SK-MEL-5 (cell line): ENCODE data around the gene CORO1C. TPM values are rescaled to one million over a fixed set of nuclear protein-coding genes. Genes with fewer than 3 reads are reported as not detected.

Experiments
- DNase-seq: peaks from one replicate; pipeline ENCODE4 v3.0.0-alpha.2; 2016; ENCODE audit warnings: low read depth, low spot score
- in situ Hi-C: cut with HindIII; loops from 2 replicates; pipeline ENCODE4 v1.10.0; 2016; ENCODE audit warnings: low sequenced_read_pairs, high pct_unique_total_duplicates, low pct_unique_long_range_greater_than_20kb
- small RNA-seq, 2 experiments: library from RNA; depleted of rRNA; stranded (forward); fragments of <200 nt; gene quantifications; one replicate each; pipeline ENCODE3, GENCODE V24; 2014
- total RNA-seq: library from RNA; depleted of rRNA; stranded (reverse); fragments of >200 nt; shearing (Covaris generic); gene quantifications from 2 replicates; pipeline ENCODE4 v1.2.3, GENCODE V29; 2014; rRNA removed

CORO1C gene
- total RNA-seq, 1 experiment from 2014 or later, result 156 TPM

- DNase-seq, result no peak
- in situ Hi-C loops, result no loop called here
Observed at GRCh38 chr12:108595711-108596647, 135.3 kb downstream of the CORO1C start.

Small RNA genes within 50 kb of the gene (small RNA-seq; reads per million reads assigned to genes)
- gene AC087893.2 (0 reads per million in 2 experiments), gene RF00019 (0 reads per million in 2 experiments), gene RF00561 (0 reads per million in 2 experiments), gene RNU7-169P (0 reads per million in 2 experiments)

Other genes with a start within 250 kb of the CORO1C start
- gene FICD, start 216.2 kb downstream of the CORO1C start, total RNA-seq, result 6.1 and 7.4 TPM in 2 replicates
- 66.3 and 84.2 TPM in 2 replicates for gene SART3, start 170.3 kb downstream of the CORO1C start, total RNA-seq
- 162 and 163 TPM in 2 replicates for gene ISCU, start 168.9 kb downstream of the CORO1C start, total RNA-seq
- not detected in 2 replicates for gene TMEM119, start 133.4 kb downstream of the CORO1C start, total RNA-seq
- gene SELPLG, start 97.6 kb downstream of the CORO1C start, total RNA-seq, result 0.50 and 0.80 TPM in 2 replicates
- gene SSH1, start 126.1 kb upstream of the CORO1C start, total RNA-seq, result 51.8 and 52.6 TPM in 2 replicates
- not detected in 2 replicates for gene DAO, start 148.6 kb upstream of the CORO1C start, total RNA-seq